PC-3 (cell line): Measurements from ENCODE around the gene NFKB1. TPM values are rescaled to one million over a fixed set of nuclear protein-coding genes. Genes with fewer than 3 reads are reported as not detected.

Source experiments
- ATAC-seq: fragments of 200-7000 bp; cut with Tn5 transposase; 2 replicates; pipeline ENCODE4 v1.9.1; 2020; ENCODE audit warnings: mild to moderate bottlenecking, moderate library complexity
- BruUV-seq: library from RNA; stranded (reverse); fragments of 400-500 nt; replicated peaks from 2 replicates; lab custom pipeline; 2021; lab: Mats Ljungman, UMichigan
- CTCF ChIA-PET: fragments of 300-600 bp; sonication (Branson Sonifier 250); formaldehyde crosslinking; loops from one replicate; lab custom pipeline; 2022; ENCODE audit warnings: antibody characterized with exemption; lab: Charles Lee
- POLR2A ChIA-PET: fragments of 300-600 bp; sonication (Branson Sonifier 250); formaldehyde crosslinking; loops from one replicate; lab custom pipeline; 2022; ENCODE audit warnings: antibody characterized with exemption; ENCODE audit not compliant: unreplicated experiment; lab: Charles Lee
- DNase-seq: peaks from one replicate; pipeline ENCODE4 v3.0.0-alpha.2; 2015
- H2AFZ ChIP-seq: fragments of 300-600 bp; sonication (generic); 2 replicates; pipeline ENCODE4 v1.6.0; 2016; ENCODE audit warnings: antibody characterized with exemption, low read length
- H3F3A ChIP-seq: fragments of 300-600 bp; sonication (generic); one replicate; pipeline ENCODE4 v1.6.0; 2017; ENCODE audit warnings: antibody characterized with exemption, low read length, control low read depth, mild to moderate bottlenecking; ENCODE audit not compliant: unreplicated experiment
- H3K27ac ChIP-seq: fragments of 300-600 bp; sonication (generic); 2 replicates; pipeline ENCODE4 v1.5.1; 2016; ENCODE audit warnings: mild to moderate bottlenecking, low read length
- H3K27me3 ChIP-seq: fragments of 300-600 bp; sonication (generic); 2 replicates; pipeline ENCODE4 v1.6.1; 2016; ENCODE audit warnings: low read length, mixed read lengths
- H3K36me3 ChIP-seq: fragments of 300-600 bp; sonication (generic); 2 replicates; pipeline ENCODE4 v1.6.1; 2016; ENCODE audit warnings: low read depth, mixed run types, low read length, mixed read lengths
- H3K4me1 ChIP-seq: fragments of 300-600 bp; sonication (generic); 2 replicates; pipeline ENCODE4 v1.5.1; 2016; ENCODE audit warnings: low read length; ENCODE audit not compliant: insufficient read depth
- H3K4me2 ChIP-seq: fragments of 300-600 bp; sonication (generic); 2 replicates; pipeline ENCODE4 v1.6.0; 2016; ENCODE audit warnings: low read length
- H3K4me3 ChIP-seq: fragments of 300-600 bp; sonication (generic); 2 replicates; pipeline ENCODE4 v1.5.1; 2016; ENCODE audit warnings: mild to moderate bottlenecking, low read length, mixed read lengths
- H3K79me2 ChIP-seq: fragments of 300-600 bp; sonication (generic); 2 replicates; pipeline ENCODE4 v1.6.1; 2017; ENCODE audit warnings: low read length, mixed read lengths
- H3K9ac ChIP-seq: fragments of 300-600 bp; sonication (generic); 2 replicates; pipeline ENCODE4 v1.6.0; 2016; ENCODE audit warnings: mild to moderate bottlenecking, low read length
- H3K9me2 ChIP-seq: fragments of 300-600 bp; sonication (generic); replicated peaks from 2 replicates; pipeline ENCODE4 v1.6.1; 2016; ENCODE audit warnings: mixed run types, low read length, mixed read lengths
- H3K9me3 ChIP-seq: fragments of 300-600 bp; sonication (generic); 2 replicates; pipeline ENCODE4 v1.6.1; 2016; ENCODE audit warnings: low read length, mixed read lengths
- H4K20me1 ChIP-seq: fragments of 300-600 bp; sonication (generic); 2 replicates; pipeline ENCODE4 v1.6.1; 2016; ENCODE audit warnings: low read length, mixed read lengths
- EZH2 ChIP-seq: fragments of 300-600 bp; sonication (generic); IDR thresholded peaks from one replicate; pipeline ENCODE4 v1.6.1; 2017; ENCODE audit warnings: antibody characterized with exemption, mild to moderate bottlenecking, low read length; ENCODE audit not compliant: unreplicated experiment
- EZH2phosphoT487 ChIP-seq: fragments of 300-600 bp; sonication (generic); IDR thresholded peaks from 2 replicates; pipeline ENCODE4 v1.6.1; 2018; ENCODE audit warnings: mild to moderate bottlenecking, antibody characterized with exemption, low read length, borderline replicate concordance
- intact Hi-C: fragments of 100-400 bp; cut with micrococcal nuclease; formaldehyde crosslinking; loops from 2 replicates; pipeline ENCODE4 v1.9.0; 2023
- total RNA-seq: library from RNA; depleted of rRNA; stranded (reverse); fragments of >200 nt; gene quantifications from 2 replicates; pipeline ENCODE4 v1.2.3, GENCODE V29; 2014
- TF ChIP-seq, protein P1 (sequence below): fragments of 300-600 bp; sonication (generic); conservative IDR thresholded peaks from 2 replicates; pipeline ENCODE4 v1.5.1; 2017; ENCODE audit warnings: antibody characterized with exemption, low read depth, mild to moderate bottlenecking, low read length

NFKB1 gene
- total RNA-seq, 1 experiment from 2014 or later: 22.2 TPM

DNA sequence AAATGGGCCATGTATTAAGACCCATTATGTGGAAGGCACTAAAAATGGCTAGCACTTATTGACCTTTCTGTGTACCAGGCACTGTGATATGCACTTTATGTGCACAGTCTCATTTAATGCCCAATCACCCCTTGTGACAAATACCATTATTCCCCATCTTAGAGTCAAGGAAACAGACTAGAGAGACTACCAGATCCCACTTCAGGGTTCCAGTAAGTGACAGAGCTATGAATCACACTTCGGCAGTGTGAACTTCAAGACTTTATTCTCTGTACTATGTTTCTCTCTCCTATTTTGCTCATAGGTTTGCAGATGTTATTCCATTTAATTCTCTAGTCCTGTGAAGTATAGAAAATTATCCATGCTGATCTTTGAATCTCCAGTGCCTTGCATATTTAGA, 107.0 kb downstream of the NFKB1 start:
- no peaks in the 10 kb centered on the region for H3F3A ChIP-seq
- POLR2A ChIA-PET: no interaction called here
- H3K36me3 ChIP-seq: peaks cover 40% of the 10 kb centered on the region
- H4K20me1 ChIP-seq: no peaks in the 10 kb centered on the region
- H3K4me1 ChIP-seq: peaks cover 28% of the 10 kb centered on the region
- H3K9me3 ChIP-seq: no peaks in the 10 kb centered on the region
- no TSS peak for BruUV-seq
- peak; percentile 40 for DNase-seq
- no peaks in the 10 kb centered on the region for H3K79me2 ChIP-seq
- no peak overlapping the region for H3K4me3 ChIP-seq
- ATAC-seq: peak; percentile 63
- no peaks in the 10 kb centered on the region for H3K27me3 ChIP-seq
- intact Hi-C loops: loop anchor here (2.0 to 5.0 kb wide), 2 partner anchors 36 to 159 kb away; no protein-coding TSS in a partner anchor
- TF ChIP-seq, protein P1, sequence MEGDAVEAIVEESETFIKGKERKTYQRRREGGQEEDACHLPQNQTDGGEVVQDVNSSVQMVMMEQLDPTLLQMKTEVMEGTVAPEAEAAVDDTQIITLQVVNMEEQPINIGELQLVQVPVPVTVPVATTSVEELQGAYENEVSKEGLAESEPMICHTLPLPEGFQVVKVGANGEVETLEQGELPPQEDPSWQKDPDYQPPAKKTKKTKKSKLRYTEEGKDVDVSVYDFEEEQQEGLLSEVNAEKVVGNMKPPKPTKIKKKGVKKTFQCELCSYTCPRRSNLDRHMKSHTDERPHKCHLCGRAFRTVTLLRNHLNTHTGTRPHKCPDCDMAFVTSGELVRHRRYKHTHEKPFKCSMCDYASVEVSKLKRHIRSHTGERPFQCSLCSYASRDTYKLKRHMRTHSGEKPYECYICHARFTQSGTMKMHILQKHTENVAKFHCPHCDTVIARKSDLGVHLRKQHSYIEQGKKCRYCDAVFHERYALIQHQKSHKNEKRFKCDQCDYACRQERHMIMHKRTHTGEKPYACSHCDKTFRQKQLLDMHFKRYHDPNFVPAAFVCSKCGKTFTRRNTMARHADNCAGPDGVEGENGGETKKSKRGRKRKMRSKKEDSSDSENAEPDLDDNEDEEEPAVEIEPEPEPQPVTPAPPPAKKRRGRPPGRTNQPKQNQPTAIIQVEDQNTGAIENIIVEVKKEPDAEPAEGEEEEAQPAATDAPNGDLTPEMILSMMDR: no peak
- no peak for TF ChIP-seq EZH2
- TF ChIP-seq EZH2phosphoT487: no peak
- H3K9ac ChIP-seq: no peak overlapping the region
- no peaks in the 10 kb centered on the region for H3K9me2 ChIP-seq
- CTCF ChIA-PET: no interaction called here
- no peak overlapping the region for H2AFZ ChIP-seq
- peak overlapping the region; percentile 79 for H3K27ac ChIP-seq
- no peak overlapping the region for H3K4me2 ChIP-seq

DNA sequence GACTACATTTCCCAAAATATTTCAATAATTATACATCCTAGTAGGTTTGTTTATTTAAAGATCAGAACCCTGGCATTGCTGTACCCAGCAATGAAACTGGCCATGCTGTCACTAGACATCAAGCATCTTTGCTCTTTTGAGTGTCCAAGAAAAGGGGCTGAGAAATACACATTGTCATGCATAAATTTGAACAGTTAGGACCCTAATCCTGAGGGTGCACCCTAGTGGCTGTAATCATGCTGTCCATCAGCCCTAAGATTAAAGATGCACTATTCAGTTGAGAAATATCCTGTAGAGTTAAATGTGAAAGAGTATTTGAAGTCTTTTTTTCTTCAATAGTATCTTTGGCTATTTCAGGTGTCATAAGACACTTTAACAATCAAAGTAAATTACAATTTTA, 108.8 kb downstream of the NFKB1 start:
- ChIA-PET CTCF (no interaction called here), POLR2A (no interaction called here)
- no peaks in the 10 kb centered on the region for H3K27me3 ChIP-seq
- no peaks in the 10 kb centered on the region for H3K9me2 ChIP-seq
- H3K36me3 ChIP-seq: peaks cover 42% of the 10 kb centered on the region
- H3K27ac ChIP-seq: no peak overlapping the region
- H2AFZ ChIP-seq: no peak overlapping the region
- H3K9me3 ChIP-seq: no peaks in the 10 kb centered on the region
- H3K4me3 ChIP-seq: no peak overlapping the region
- TF ChIP-seq, protein P1: peak; percentile 52
- no peak for TF ChIP-seq EZH2
- no peaks in the 10 kb centered on the region for H4K20me1 ChIP-seq
- DNase-seq: peak; percentile 22
- BruUV-seq: no TSS peak
- no peaks in the 10 kb centered on the region for H3F3A ChIP-seq
- intact Hi-C loops: loop anchor here (5.0 kb wide), 1 partner anchor 108 kb away; the partner anchor contains the start of gene NFKB1
- ATAC-seq: no peak
- no peak overlapping the region for H3K4me2 ChIP-seq
- H3K4me1 ChIP-seq: peaks cover 29% of the 10 kb centered on the region
- H3K9ac ChIP-seq: no peak overlapping the region
- no peaks in the 10 kb centered on the region for H3K79me2 ChIP-seq

DNA sequence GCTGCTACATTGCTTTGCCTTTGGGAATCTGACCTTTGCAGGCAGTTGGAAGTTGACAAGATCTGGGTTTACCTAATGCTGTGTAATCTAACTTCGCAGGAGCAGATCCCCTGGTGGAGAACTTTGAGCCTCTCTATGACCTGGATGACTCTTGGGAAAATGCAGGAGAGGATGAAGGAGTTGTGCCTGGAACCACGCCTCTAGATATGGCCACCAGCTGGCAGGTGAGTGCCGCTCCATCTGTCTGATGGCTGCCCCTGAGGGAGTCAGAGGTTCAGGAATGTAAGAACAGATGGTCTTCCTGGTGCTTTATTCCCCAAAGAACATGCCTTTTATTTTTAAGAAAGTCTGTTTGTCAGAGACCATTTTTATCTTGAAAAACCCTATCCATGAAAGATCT, 109.3 kb downstream of the NFKB1 start:
- BruUV-seq: no TSS peak
- Histone ChIP-seq H3K79me2 (no peaks in the 10 kb centered on the region), H3K27ac (no peak overlapping the region), H3K9ac (no peak overlapping the region), H4K20me1 (no peaks in the 10 kb centered on the region), H3K9me3 (no peaks in the 10 kb centered on the region), H3K4me1 (peaks cover 29% of the 10 kb centered on the region), H3K4me3 (no peak overlapping the region), H3K4me2 (no peak overlapping the region), H3K27me3 (no peaks in the 10 kb centered on the region), H3K9me2 (no peaks in the 10 kb centered on the region), H3F3A (no peaks in the 10 kb centered on the region), H2AFZ (no peak overlapping the region), H3K36me3 (peaks cover 38% of the 10 kb centered on the region)
- ChIA-PET CTCF (no interaction called here), POLR2A (no interaction called here)
- DNase-seq (no peak), ATAC-seq (no peak)
- TF ChIP-seq EZH2 (no peak), EZH2phosphoT487 (no peak)
- TF ChIP-seq, protein P1: no peak
- intact Hi-C loops: loop anchor here (5.0 kb wide), 1 partner anchor 108 kb away; the partner anchor contains the start of gene NFKB1
